Ishikawa (cell line): ENCODE results near the gene PRICKLE2.

Experiments used
- CEBPB ChIP-seq: IDR thresholded peaks from 2 replicates; pipeline ENCODE4 v1.6.1; 2012
- CREB1 ChIP-seq: IDR thresholded peaks from 2 replicates; pipeline ENCODE4 v1.6.1; 2012; ENCODE audit warnings: low read depth
- EGR1 ChIP-seq: IDR thresholded peaks from 2 replicates; pipeline ENCODE4 v1.6.1; 2012
- EP300 ChIP-seq: IDR thresholded peaks from 2 replicates; pipeline ENCODE4 v1.6.1; 2012; ENCODE audit warnings: borderline replicate concordance
- MAX ChIP-seq: IDR thresholded peaks from 2 replicates; pipeline ENCODE4 v1.6.1; 2012
- NFIC ChIP-seq: IDR thresholded peaks from 2 replicates; pipeline ENCODE4 v1.6.1; 2012
- RAD21 ChIP-seq: IDR thresholded peaks from 2 replicates; pipeline ENCODE4 v1.6.1; 2012; ENCODE audit warnings: low read depth
- REST ChIP-seq: IDR thresholded peaks from 2 replicates; pipeline ENCODE4 v1.6.1; 2012; ENCODE audit warnings: low read depth, mild to moderate bottlenecking
- TAF1 ChIP-seq: IDR thresholded peaks from 2 replicates; pipeline ENCODE4 v1.6.1; 2012; ENCODE audit warnings: low read depth, mild to moderate bottlenecking
- TCF12 ChIP-seq: IDR thresholded peaks from 2 replicates; pipeline ENCODE4 v1.6.1; 2012; ENCODE audit warnings: low read depth
- TEAD4 ChIP-seq: IDR thresholded peaks from 2 replicates; pipeline ENCODE4 v1.6.1; 2012
- USF1 ChIP-seq: IDR thresholded peaks from 2 replicates; pipeline ENCODE4 v1.6.1; 2012
- YY1 ChIP-seq: IDR thresholded peaks from 2 replicates; pipeline ENCODE4 v1.6.1; 2012; ENCODE audit warnings: low read depth
- ZBTB7A ChIP-seq: IDR thresholded peaks from 2 replicates; pipeline ENCODE4 v1.6.1; 2012; ENCODE audit warnings: low read depth

GRCh38 chr3:64218746-64219145, 6.5 kb downstream of the PRICKLE2 start:
- TF ChIP-seq EP300: no peak
- TF ChIP-seq REST: no peak
- no peak for TF ChIP-seq YY1
- no peak for TF ChIP-seq NFIC
- no peak for TF ChIP-seq CEBPB
- no peak for TF ChIP-seq TCF12
- no peak for TF ChIP-seq EGR1
- no peak for TF ChIP-seq MAX
- TF ChIP-seq RAD21: no peak
- TF ChIP-seq TEAD4: no peak
- TF ChIP-seq TAF1: no peak
- TF ChIP-seq ZBTB7A: no peak
- TF ChIP-seq USF1: no peak
- no peak for TF ChIP-seq CREB1
